SW480 (cell line): ENCODE data around the gene USO1.
"Not testable (repeated sequence)": the region's sequence is repeated elsewhere in the genome, so short reads cannot be mapped to it uniquely, and the experiment has no call there.

Experiments used
- DNase-seq: peaks from one replicate; pipeline ENCODE4 v3.0.0-alpha.2; 2016; ENCODE audit warnings: low spot score

The USO1 gene, protein sequence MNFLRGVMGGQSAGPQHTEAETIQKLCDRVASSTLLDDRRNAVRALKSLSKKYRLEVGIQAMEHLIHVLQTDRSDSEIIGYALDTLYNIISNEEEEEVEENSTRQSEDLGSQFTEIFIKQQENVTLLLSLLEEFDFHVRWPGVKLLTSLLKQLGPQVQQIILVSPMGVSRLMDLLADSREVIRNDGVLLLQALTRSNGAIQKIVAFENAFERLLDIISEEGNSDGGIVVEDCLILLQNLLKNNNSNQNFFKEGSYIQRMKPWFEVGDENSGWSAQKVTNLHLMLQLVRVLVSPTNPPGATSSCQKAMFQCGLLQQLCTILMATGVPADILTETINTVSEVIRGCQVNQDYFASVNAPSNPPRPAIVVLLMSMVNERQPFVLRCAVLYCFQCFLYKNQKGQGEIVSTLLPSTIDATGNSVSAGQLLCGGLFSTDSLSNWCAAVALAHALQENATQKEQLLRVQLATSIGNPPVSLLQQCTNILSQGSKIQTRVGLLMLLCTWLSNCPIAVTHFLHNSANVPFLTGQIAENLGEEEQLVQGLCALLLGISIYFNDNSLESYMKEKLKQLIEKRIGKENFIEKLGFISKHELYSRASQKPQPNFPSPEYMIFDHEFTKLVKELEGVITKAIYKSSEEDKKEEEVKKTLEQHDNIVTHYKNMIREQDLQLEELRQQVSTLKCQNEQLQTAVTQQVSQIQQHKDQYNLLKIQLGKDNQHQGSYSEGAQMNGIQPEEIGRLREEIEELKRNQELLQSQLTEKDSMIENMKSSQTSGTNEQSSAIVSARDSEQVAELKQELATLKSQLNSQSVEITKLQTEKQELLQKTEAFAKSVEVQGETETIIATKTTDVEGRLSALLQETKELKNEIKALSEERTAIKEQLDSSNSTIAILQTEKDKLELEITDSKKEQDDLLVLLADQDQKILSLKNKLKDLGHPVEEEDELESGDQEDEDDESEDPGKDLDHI

DNA sequence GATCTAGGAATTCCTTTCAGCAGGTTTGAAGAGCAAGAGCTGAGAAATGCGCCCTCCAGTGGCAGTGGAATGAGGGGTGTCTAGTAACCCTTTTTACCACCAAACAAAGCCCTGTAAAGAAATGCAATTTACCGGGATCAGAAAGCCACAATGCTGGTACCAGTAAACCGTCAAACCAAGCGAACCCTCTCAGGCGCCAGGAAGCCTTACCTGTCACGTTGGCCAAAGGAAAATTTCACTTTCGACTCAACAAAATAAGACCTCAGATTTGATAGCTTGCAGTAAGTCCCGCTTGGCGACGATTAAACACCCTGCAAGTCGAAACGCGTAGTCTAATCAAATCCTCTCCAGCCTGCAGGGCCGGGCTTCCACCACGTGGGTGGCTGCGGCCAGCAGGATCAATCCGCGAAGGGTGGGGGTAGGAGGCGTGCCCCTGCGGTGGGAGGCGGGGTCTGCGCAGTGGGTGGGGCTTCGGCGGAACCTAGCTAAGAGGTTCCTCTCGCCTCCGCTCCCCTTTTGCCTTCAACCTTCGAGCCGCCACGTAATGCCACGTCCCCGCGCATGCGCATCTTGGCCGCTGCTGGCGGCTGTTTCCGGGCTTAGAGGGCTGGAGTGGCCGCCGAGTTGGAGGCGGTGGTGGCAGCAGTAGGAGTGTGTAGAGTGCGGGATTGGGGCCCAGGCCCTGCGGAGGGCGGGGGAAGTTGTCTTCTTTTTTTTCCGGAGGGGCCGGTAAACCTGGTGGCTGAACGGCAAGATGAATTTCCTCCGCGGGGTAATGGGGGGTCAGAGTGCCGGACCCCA is at the start of gene USO1:
TSS of gene USO1 (plus strand) at position 512 of the 801 bp plus-strand sequence. CDS start at position 755, 243 bp downstream.
- DNase-seq, result peak; percentile 95

DNA sequence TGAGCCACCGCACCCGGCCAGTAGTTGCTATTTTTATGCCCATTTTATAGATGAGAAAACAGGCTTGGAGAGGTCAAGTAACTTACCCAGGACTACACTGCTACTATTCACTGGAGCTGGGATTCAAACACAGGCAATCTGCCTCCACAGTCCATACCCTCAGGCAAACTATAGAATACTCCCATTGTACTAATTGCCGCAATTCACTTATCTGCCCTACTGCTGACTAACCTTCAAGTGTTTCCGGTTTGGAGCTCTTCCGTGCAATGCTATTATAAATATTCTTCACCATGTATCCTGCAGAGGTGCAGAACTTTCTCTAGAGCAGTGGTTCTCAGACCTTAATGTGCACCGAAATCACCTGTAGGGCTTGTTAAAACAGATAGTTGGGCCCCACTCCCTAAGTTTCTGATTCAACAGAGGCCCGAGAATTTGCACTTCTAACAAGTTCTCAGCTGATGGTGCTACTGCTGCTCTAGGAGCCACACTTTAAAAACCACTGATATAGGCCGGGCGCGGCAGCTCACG is 49.3 kb upstream of the USO1 start:
- DNase-seq, result no peak

DNA sequence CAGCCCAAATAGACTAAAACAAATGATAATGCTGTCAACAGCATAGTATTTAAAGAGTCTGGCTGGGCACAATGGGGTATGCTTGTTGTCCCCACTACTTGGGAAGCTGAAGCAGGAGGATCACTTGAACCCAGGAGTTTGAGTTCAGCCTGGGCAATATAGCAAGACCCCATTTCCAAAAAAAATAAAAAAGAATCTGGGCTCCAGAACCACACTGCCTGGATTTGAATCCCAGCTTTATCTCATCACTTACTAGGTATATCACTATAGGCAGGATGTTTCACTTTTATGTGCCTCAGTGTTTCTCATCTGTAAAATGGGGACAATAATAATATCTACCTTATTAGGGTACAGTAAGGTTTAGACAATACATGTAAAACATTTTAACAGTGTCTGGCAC is 45.9 kb upstream of the USO1 start:
- no peak for DNase-seq

DNA sequence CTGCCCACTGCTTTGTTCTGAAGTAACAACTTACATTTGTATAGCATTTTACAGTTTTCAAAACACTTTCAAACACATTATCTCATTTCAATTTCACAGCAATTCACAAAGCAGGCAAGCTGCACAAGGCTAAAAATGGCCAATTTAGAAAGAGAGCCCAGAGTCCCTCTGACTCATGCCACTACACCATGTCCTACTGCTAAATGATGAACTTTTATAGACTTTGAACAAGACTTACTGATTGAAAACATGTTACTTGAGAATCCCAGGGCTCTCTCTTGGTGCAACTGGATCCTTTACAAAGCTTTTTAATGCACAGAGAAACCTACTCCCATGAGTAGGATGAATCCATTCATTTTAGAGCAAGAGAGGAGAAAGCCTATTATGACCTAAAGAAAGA is 45.4 kb upstream of the USO1 start:
- DNase-seq, result no peak

DNA sequence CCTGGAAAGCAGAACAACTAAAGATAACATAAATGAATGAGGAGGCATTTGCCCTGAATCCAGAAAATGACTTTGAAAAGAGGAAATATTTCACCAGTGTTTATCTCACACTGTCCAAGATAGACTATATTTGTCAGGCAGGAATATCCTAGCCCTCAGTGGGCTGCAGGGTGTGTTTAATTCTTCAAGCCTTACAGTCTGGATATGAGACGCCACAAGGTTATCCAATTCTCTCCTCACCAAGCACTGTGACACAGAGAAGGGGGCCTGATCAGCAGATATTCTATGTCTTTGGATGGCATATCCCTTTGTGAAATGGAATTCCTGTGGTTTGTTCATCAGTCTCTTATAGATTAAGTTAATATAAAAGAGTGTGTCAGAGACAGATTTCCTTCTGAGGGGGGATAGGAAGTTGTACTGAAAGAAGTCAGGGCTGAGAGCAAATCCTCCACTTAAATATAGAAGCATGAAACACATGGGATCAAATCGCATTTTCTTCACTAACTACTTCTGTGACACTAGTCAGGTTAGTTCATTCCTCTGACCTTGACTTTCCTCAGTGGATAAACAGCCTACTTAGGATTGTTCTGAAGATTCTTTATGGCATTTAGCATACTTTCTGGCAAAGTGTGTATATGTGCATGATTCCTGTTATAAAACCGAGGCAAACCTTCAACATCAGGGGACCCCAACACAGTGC is 44.4 kb upstream of the USO1 start:
- DNase-seq, result no peak

DNA sequence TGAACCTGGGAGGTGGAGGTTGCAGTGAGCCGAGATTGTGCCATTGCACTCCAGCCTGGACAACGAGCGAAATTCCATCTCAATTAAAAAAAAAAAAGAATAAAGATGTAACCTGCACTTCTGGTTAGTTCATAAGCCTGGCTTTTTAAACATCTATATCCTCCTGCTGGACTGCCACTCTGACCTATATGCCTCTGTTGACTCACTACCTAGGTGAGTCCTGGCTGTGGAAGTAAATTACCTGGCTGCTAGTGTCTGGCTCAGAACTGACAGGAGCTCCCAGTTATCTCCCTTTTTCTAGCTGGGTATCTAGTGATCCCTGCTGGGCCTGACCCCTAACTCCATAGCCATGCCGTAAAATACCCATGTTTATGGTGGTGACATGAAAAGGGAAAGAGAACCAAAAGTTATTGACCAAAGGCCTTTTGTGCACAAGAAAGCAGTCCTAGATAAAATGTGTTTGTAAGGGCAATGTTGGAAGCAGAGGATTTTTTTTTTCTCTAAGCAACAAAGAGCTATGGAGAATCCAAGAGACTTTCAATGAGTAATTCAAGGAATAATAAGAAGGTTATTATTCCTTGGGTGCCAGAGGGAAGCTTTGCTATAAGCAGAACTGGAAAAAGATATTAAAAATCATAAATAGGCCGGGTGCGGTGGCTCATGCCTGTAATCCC is 40.8 kb upstream of the USO1 start:
- DNase-seq, result no peak

DNA sequence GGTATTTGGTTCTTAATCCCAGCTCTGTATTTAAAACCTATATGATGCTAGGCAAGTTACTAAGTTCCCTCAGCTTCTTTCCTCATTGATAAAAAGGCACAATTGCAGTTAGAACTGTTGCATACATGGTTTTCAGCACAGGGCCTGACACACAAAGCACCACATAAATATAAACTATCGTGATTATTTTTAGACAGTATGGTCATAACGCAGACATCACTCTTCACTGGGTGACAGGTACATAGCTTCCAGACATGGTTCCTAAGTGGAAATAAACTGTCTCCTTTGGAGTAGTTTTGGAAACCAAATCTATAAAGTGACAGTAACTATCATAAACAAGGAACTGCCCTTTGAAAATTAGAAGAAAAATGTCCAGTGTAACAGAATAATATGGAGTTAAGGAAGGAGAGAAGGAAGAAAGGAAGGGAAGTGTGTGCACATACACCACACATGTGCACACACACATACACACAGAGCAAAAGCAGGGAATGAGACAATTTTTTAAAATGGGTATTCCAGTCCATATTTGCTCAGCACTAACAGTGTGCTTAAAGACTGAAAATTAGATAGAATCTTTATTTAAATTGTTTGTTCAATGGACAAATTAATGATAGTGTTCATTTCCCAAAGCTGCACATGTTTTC is 38.7 kb upstream of the USO1 start:
- no peak for DNase-seq

DNA sequence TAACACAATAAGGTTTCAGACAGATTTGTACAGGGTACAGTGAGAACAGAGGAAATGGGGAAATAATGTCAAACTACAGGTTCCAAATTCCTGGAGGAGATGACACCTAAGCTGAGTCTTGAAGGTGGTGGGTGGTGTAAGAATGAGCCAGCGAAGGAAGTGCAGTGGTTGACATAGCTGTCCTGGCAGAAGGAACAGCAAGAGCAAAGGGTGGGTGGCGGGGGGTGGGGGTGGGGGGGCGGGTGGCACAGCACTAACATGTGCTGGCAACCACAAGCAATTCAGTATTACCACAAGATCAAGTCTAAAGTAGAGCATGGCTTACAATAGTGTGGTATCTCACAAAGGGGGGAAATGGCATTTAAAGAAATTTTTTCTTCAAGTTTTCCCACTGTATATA is 38.0 kb upstream of the USO1 start:
- DNase-seq, result no peak

DNA sequence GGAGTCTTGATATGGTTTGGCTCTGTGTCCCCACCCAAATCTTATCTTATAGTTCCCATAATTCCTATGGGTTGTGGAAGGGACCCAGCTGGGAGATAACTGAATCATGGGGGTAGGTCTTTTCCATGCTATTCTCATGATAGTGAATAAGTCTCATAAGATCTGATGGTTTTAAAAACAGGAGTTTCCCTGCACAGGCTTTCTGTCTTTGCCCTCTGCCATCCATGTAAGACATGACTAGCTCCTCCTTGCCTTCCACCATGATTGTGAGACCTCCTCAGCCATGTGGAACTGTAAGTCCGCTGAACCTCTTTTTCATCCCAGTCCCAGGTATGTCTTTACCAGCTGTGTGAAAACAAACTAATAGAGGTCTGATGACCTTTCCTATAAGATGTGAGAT is 37.3 kb upstream of the USO1 start:
- DNase-seq, result not testable (repeated sequence)

DNA sequence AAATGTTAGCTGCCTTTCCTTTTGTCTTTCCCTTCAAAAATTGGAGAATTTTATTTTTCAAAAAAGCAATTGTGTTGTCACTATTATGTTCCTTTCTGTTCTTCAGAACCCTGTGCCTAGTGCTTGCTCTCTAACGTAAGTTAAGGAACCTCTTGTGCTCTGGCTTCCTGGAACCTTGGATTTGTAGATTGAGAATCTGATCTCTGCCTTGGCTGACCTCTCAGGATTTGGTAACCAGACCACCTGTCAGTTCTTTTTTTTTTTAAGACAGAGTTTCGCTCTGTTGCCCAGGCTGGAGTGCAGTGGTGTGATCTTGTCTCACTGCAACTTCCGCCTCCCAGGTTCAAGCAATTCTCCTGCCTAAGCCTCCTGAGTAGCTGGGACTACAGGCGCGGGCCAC is 32.3 kb upstream of the USO1 start:
- not testable (repeated sequence) for DNase-seq

DNA sequence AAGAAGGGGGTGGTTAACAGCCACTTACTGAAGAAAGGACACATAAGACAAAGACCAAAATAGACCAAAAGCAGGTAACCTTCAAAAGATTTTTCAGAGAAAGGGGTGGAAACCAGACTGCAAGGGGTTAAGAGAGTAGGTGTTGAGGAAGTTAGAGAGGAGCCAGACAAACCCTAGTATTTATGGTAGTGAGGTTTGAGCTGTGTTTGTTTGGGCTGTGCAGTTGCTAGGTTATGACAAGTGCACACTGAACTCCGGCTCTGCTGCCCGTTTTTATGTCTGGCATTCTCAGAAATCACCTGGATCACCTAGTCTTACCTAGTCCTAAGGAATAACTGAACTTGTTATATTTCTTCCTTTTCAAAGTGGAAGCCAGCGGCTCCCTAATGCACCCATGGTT is 28.3 kb upstream of the USO1 start:
- DNase-seq, result no peak

DNA sequence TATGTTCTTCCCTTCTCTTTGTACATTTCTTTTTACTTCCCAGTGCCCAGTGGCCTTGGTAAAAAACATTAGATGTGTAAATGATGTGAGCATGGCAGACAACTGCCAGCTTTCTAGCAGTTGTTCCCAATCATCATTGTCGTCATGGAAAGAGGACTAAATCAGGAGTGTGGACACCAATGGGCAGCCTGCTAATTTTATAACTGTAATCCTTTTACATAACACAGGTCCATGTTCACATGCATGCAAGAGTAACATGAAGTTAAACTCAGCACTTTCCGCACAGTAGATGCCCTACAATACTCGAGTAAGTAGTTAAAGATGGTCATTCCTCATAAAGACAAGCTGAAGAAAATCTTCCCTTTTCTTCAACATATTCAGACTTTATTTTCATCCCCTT is 27.8 kb upstream of the USO1 start:
- no peak for DNase-seq

DNA sequence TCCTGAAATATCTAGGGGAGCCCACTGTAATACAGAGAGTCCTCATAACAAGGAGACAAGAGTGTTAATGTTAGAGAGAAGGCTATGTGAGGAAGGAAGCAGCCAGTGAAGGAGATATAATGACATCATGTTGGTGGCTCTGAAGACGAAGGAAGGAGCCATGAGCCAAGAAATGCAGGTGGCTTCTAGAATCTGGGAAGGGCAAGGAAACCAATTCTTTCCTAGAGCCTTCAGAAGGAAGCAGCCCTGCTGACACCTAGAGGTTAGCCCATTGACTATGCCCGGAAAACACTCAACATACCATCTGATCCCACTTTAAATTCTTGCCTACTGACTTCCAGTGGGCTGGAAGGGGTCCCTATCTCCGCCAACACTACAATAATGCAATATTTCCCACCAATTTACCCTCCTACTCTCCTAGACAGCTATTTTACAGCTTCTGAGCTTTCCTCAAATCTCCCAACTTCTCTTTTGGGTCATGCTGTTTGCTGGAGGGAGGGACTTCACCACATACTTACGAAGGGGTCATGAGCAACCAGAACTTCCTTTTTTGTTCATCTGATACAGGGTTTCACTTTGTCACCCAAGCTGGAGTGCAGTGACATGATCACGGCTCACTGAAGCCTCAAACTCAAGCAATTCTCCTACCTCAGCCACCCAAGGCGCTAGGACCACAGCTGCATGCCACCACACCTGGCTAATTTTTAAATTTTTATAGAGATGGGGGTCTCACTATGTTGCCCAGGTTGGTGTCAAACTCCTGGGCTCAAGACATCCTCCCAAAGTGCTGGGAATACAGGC is 26.0 kb upstream of the USO1 start:
- DNase-seq, result no peak

DNA sequence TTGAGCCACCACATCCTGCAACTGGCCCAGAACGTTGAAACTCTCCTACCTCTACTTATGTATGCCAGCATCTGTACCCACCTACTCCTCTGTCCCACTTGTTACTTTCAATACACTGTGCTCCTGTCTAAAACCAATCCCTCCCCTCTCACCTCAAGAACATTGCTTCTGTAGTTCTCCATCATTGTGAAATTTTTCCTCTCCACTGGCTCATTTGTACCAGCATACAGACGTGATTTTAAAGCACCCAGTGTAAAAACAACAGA is 25.5 kb upstream of the USO1 start:
- DNase-seq, result no peak

DNA sequence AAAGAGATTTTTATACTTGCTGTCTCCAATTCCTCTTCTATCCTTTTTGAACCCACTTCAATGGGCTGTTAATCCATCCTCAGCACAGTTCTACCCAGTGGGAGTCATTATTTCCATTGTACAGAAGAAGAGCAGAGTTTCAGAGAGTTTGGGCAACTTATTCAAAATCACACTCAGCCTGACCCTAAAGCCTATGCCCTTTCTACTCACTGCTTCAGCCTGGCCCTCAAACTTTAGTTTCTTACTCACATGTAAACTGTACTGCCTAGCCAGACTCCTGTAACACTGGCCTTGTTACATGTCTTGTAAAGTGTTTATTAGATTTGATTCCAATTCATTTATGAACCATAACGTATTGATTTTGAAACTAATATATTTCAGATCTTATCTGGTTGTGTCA is 25.1 kb upstream of the USO1 start:
- DNase-seq, result no peak

DNA sequence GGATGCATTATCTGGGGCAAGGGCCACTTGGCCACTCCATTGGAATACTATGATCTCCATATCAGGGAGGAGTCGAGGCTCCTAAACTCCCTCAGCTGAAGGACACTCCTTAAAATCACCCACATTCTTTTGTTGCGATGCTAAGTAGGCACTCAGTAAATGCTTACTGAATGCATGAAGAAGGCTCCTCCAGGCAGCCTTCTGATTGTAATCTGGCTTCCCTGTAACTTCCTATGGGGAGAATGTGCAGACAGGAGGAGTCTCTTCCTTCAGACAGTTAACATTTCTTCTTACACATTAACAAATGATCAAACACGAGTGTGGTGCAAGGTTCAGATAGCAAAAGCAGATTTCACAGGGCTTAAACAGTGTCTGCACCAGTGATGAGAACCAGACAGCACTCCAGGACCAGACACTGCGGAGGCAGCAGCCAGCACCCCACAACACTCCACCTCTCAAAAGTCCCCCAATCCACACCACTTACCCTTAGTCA is 21.4 kb upstream of the USO1 start:
- DNase-seq, result no peak

DNA sequence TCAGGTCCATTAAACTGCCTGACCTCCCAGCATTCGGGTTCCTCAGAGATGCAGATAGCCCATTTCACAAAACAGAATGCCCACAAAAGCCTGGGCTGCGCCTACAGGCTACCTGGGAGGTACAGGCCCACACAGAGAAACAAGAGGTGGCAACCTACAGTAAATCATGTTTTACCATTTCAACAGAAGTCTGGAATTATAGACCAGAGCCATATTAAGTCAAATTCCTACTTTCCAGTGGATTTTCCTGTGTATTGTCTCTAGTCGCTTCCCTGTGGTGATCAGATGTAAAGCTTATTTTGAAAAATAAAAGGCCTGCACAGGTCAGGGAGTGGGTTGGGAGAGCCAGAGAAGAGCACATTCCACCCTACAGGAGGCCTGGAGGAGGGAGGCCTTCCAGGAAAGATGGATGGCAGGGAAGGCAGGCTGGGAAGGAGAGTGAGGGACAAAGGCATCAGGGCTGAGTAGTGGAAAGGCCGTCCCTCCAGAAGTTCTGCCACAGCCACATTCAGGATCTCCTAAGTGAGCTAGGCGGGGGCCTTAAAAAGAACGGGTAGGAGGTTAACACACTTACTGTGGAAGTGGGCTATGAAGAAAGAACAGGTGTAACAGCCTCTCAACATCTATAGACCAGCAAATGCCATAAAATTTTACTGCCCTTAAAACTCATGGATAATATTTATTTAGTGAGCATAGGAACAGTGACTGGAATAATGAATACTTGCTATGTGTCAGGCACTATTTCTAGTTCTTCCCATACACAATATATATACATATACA is 19.0 kb upstream of the USO1 start:
- DNase-seq, result no peak

DNA sequence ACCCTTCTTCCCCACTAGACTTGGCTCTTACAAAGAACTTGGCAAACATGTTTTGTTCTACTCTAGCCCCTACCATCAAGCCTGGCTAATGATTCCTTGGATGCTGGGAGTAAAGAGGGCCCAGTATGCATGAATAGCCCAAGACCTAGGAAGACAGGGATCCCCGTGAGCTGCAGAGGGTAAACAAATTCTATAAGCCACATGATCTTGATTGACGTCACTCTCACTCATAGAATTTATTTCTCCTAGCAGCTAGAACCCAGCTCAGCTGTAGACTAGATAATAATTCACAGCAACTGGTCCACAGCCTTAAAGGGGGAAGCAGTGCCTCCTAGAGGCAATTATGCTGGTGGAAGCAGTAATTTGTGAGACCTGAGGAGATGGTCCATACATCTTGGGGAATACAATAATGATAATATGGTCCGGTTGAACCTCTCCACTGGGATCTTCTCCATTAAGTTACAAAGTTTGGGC is 16.1 kb upstream of the USO1 start:
- DNase-seq, result no peak

DNA sequence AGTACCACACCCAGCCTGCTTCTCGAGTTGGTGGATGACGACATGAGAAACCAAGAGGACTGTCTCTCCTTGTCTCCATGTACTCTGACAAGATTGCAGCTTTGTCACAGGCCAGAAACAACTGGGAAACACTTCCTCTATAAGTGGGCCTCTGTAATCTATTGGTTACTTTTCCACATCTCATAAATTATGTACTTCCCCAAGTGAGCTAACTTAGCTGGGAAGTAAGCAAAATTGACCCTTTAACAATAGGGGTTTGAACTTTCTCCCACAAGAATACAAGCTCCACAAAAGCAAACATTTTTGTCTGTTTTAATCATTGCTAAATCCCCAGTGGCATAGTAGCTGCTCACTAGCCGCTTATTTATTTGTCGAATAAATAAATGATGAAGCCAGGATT is 14.1 kb upstream of the USO1 start:
- DNase-seq, result no peak
